HL-60 (cell line): ENCODE results near the gene SNTG2.

Source experiments
- DNase-seq, 2 experiments: peaks; one replicate each; pipeline ENCODE4 v3.0.0-alpha.2; 2010 to 2020; ENCODE audit warnings: low read depth in 1 of 2, low spot score in 1 of 2
- H3K27ac ChIP-seq: fragments of 250-450 bp; sonication (Bioruptor Pico); replicated peaks from 2 replicates; pipeline ENCODE4 v1.5.1; 2020; ENCODE audit warnings: mild to moderate bottlenecking, moderate library complexity
- H3K27me3 ChIP-seq: fragments of 250-450 bp; sonication (Bioruptor Pico); 2 replicates; pipeline ENCODE4 v1.5.1; 2021; ENCODE audit warnings: mild to moderate bottlenecking, moderate library complexity; ENCODE audit not compliant: insufficient read depth, poor library complexity, severe bottlenecking
- H3K4me3 ChIP-seq: replicated peaks from 2 replicates; pipeline ENCODE4 v1.5.1; 2011; ENCODE audit warnings: mild to moderate bottlenecking, control low read depth, low read length; ENCODE audit not compliant: insufficient read depth
- CTCF ChIP-seq: IDR thresholded peaks from one replicate; pipeline ENCODE4 v1.5.1; 2011; ENCODE audit warnings: low read length, control low read depth, inconsistent platforms; ENCODE audit not compliant: insufficient read depth
- GABPA ChIP-seq: IDR thresholded peaks from 2 replicates; pipeline ENCODE4 v1.6.1; 2012; ENCODE audit warnings: low read depth
- POLR2AphosphoS5 ChIP-seq: IDR thresholded peaks from 2 replicates; pipeline ENCODE4 v1.6.1; 2012; ENCODE audit warnings: low read depth
- SPI1 ChIP-seq: IDR thresholded peaks from 2 replicates; pipeline ENCODE4 v1.6.1; 2012; ENCODE audit warnings: low read depth, mild to moderate bottlenecking, borderline replicate concordance
- TF ChIP-seq, protein P1 (sequence below): IDR thresholded peaks from 2 replicates; pipeline ENCODE4 v1.6.1; 2012; ENCODE audit warnings: low read depth; ENCODE audit not compliant: insufficient replicate concordance

The SNTG2 gene

DNA sequence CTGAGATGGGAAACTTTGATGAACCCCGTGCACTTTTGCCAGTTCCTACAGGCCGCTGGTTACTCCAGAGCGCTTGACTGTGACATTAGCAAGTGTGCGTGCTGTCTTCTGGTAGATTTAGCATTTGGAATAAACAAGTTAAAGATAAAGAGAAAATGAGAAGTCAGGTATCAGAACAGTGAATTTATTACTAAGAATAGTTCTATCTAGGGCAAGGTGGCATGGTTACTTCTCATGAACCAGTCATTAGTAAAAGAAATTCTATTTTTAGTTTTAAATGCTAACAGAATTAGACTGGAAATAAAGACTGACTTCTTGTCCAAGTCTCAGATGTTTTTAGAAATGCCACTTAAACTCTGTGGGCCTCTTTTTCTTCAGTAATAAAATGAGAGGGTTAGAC, 258.6 kb downstream of the SNTG2 start:
- no peak for DNase-seq
- no peak overlapping the region for H3K4me3 ChIP-seq
- TF ChIP-seq, protein P1, sequence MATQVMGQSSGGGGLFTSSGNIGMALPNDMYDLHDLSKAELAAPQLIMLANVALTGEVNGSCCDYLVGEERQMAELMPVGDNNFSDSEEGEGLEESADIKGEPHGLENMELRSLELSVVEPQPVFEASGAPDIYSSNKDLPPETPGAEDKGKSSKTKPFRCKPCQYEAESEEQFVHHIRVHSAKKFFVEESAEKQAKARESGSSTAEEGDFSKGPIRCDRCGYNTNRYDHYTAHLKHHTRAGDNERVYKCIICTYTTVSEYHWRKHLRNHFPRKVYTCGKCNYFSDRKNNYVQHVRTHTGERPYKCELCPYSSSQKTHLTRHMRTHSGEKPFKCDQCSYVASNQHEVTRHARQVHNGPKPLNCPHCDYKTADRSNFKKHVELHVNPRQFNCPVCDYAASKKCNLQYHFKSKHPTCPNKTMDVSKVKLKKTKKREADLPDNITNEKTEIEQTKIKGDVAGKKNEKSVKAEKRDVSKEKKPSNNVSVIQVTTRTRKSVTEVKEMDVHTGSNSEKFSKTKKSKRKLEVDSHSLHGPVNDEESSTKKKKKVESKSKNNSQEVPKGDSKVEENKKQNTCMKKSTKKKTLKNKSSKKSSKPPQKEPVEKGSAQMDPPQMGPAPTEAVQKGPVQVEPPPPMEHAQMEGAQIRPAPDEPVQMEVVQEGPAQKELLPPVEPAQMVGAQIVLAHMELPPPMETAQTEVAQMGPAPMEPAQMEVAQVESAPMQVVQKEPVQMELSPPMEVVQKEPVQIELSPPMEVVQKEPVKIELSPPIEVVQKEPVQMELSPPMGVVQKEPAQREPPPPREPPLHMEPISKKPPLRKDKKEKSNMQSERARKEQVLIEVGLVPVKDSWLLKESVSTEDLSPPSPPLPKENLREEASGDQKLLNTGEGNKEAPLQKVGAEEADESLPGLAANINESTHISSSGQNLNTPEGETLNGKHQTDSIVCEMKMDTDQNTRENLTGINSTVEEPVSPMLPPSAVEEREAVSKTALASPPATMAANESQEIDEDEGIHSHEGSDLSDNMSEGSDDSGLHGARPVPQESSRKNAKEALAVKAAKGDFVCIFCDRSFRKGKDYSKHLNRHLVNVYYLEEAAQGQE: no peak
- TF ChIP-seq CTCF: no peak
- TF ChIP-seq GABPA: no peak
- no peaks in the 10 kb centered on the region for H3K27me3 ChIP-seq
- no peak overlapping the region for H3K27ac ChIP-seq

DNA sequence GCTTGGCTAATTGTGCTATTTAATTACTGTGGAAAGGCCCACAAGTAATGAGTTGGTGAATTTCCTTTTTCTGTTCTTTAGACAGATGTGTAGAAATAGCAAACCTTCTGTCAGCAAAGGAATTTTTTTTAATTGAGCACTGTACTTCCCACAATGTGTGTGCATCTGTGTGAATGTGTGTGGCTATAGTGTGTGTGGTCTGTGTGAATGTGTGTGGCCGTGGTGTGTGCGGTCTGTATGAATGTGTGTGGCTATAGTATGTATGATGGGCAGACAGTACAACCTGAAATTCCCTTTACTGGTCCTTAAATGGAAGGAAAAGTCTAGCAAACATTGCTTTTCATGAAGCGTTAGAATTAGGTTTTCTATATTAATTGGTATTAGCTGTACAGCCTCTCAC, 259.1 kb downstream of the SNTG2 start:
- no peak overlapping the region for H3K27ac ChIP-seq

GRCh38 chr2:1210352-1210751, 259.7 kb downstream of the SNTG2 start:
- Histone ChIP-seq H3K4me3 (no peak overlapping the region), H3K27me3 (no peaks in the 10 kb centered on the region), H3K27ac (no peak overlapping the region)
- DNase-seq: no peak
- TF ChIP-seq CTCF (no peak), GABPA (no peak), SPI1 (no peak), POLR2AphosphoS5 (no peak)
- TF ChIP-seq, protein P1: no peak

More for the DNA sequence above, 259.1 kb downstream of the SNTG2 start:
- H3K27me3 ChIP-seq: no peaks in the 10 kb centered on the region
- no peak for DNase-seq
- TF ChIP-seq POLR2AphosphoS5 (no peak), CTCF (no peak), GABPA (no peak), SPI1 (no peak)
- TF ChIP-seq, protein P1: no peak
- no peak overlapping the region for H3K4me3 ChIP-seq
